ENCODE data around the gene ZNF710. TPM values are rescaled to one million over a fixed set of nuclear protein-coding genes. Genes with fewer than 3 reads are reported as not detected.
A peak's percentile ranks its signal among the peaks of the same experiment; 100 is the strongest.

ZNF710 gene
- total and polyA plus RNA-seq, 2 of the 8 experiments (the other 6 are each of a cell fraction or from before 2014, with no cell fraction given), result 10.5 to 24.0 TPM

DNA sequence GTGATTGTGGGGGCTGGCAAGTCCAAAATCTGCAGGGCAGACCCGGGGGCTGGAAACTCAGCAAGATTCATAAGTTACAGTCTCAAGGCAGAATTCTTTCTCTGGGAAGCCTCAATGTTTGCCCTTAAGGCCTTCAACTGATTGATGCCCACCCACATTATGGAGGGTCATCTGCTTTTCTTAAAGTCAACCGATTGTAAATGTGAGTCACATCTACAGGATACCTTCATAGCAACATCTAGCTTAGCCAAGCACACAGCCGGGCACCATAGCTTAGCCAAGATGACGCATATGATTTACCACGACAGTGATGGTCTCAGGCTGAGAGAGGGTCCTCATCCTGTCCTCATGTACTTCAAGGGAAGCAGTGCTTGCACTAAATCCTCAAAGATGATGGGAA, 57.7 kb downstream of the ZNF710 start:
- Histone ChIP-seq H3K4me1 (replicated peaks in 1 of 4; ENCODE audit: control insufficient read depth in 3 of 4, insufficient read depth in 4 of 4, low read length in 3 of 4) (peaks cover 8 to 48% (median 32%) of the 10 kb centered on the region in 4 experiments), H2BK120ac (replicated peaks; ENCODE audit: low read depth, low read length) (peak overlapping the region; percentile 50), H4K20me1 (replicated peaks in 1 of 2; ENCODE audit: control insufficient read depth in 1 of 2, insufficient read depth in 2 of 2, low read length in 2 of 2) (no peaks in the 10 kb centered on the region), H3K79me2 (ENCODE audit: control insufficient read depth in 1 of 2, insufficient read depth in 2 of 2, low read length in 2 of 2) (0 out of 4 replicates have a peak, but pooled peaks cover 0 to 2% of the 10 kb centered on the region in 2 experiments), H3K4ac (replicated peaks; ENCODE audit: insufficient read length, low read depth, low read length) (peak overlapping the region; percentile 87), H2BK12ac (ENCODE audit: low read depth, low read length) (peak overlapping the region; percentile 89; the same call in 1 of the 2 replicates), H4K91ac (replicated peaks; ENCODE audit: insufficient read length, low read length) (peak overlapping the region; percentile 63), H3K27ac (ENCODE audit: low read depth, low read length) (no peak overlapping the region), H3K18ac (ENCODE audit: extremely low read depth, low read length) (peak overlapping the region; percentile 64; the same call in 1 of the 2 replicates), H2AK5ac (ENCODE audit: low read depth, low read length) (peak overlapping the region; percentile 99), H2BK5ac (ENCODE audit: low read depth, low read length) (peak overlapping the region; percentile 96; the same call in 1 of the 2 replicates), H3K23ac (ENCODE audit: insufficient read length) (no peak overlapping the region), H2AFZ (ENCODE audit: low read length) (no peak overlapping the region), H3K23me2 (ENCODE audit: low read depth, low read length) (no peaks in the 10 kb centered on the region), H3K14ac (ENCODE audit: insufficient read length) (no peak overlapping the region), H3K9ac (replicated peaks in 1 of 4; ENCODE audit: extremely low read depth in 1 of 4, low read depth in 3 of 4, low read length in 3 of 4) (peak overlapping the region in 1 of 4 experiments; percentile 38; a peak in 1 of 7 replicates), H4K5ac (ENCODE audit: insufficient read length, low read depth, low read length) (no peak overlapping the region), H2BK20ac (ENCODE audit: low read length) (peak overlapping the region; percentile 51), H2BK15ac (ENCODE audit: low read length) (peak overlapping the region; percentile 33), H3K27me3 (replicated peaks in 1 of 4; ENCODE audit: control insufficient read depth in 3 of 4, extremely low read depth in 1 of 4, insufficient read depth in 3 of 4, low read length in 3 of 4) (no peaks in the 10 kb centered on the region), H3K4me3 (ENCODE audit: extremely low read depth in 1 of 4, insufficient read depth in 2 of 4, low read depth in 3 of 4, low read length in 4 of 4) (no peak overlapping the region), H3K56ac (replicated peaks; ENCODE audit: insufficient read length, low read depth, low read length) (no peak overlapping the region), H3K36me3 (ENCODE audit: control insufficient read depth in 2 of 4, insufficient read depth in 4 of 4, low read length in 3 of 4) (no peaks in the 10 kb centered on the region), H3K79me1 (ENCODE audit: low read depth, low read length) (peaks cover 19% of the 10 kb centered on the region), H3K9me3 (ENCODE audit: insufficient read depth in 2 of 2, low read depth in 1 of 2, low read length in 1 of 2) (no peaks in the 10 kb centered on the region; a peak in 1 of 4 replicates), H4K8ac (ENCODE audit: extremely low read depth, insufficient read depth, low read length) (no peak overlapping the region), H3K4me2 (ENCODE audit: insufficient read depth in 1 of 2, low read depth in 2 of 2, low read length in 2 of 2) (no peak overlapping the region)
- WGBS, 2 experiments (ENCODE audit: extremely low coverage in 1 of 2, insufficient coverage in 1 of 2, insufficient read length in 1 of 2, insufficient replicate concordance in 2 of 2, low coverage in 1 of 2, low lambda C conversion rate in 2 of 2, missing lambda C conversion rate in 1 of 2), result 96% methylated on average over 5 of the region's 5 CpGs; no CpG with 5 or more reads in 1 of the 2 experiments
- ChIA-PET POLR2A (ENCODE audit: partially characterized antibody) (interaction anchor here (0.5 to 4.8 kb wide), 2 partner anchors 8 to 59 kb away, joined by 3 to 29 read pairs; partner anchors contain the start of gene ZNF710), CTCF (ENCODE audit: partially characterized antibody) (interaction anchor here (1.8 kb wide), 1 partner anchor 159 kb away, joined by 4 read pairs; no protein-coding TSS in a partner anchor)
- no peak for TF ChIP-seq CBX5 (IDR thresholded peaks at IDR 0.05; ENCODE audit: low read depth, low read length)
- no peak for TF ChIP-seq HDAC6 (IDR thresholded peaks at IDR 0.05; ENCODE audit: low read depth, low read length)
- no peak for TF ChIP-seq BACH1 (IDR thresholded peaks at IDR 0.05; ENCODE audit: low read length)
- no peak for TF ChIP-seq RFX5 (IDR thresholded peaks at IDR 0.05; ENCODE audit: borderline replicate concordance, low read depth, low read length)
- no peak for TF ChIP-seq GABPA (IDR thresholded peaks at IDR 0.05; ENCODE audit: borderline replicate concordance, insufficient read depth, low read length)
- no peak for TF ChIP-seq CTBP2 (IDR thresholded peaks at IDR 0.05; ENCODE audit: borderline replicate concordance, insufficient read depth, insufficient read length, low read length)
- TF ChIP-seq, protein P1, sequence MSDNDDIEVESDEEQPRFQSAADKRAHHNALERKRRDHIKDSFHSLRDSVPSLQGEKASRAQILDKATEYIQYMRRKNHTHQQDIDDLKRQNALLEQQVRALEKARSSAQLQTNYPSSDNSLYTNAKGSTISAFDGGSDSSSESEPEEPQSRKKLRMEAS (IDR thresholded peaks at IDR 0.05), result no peak
- no peak for TF ChIP-seq ZNF274 (IDR thresholded peaks at IDR 0.05; ENCODE audit: borderline replicate concordance, extremely low read depth, low read length)
- TF ChIP-seq RAD21 (IDR thresholded peaks at IDR 0.05 in 1 of 2, conservative IDR thresholded peaks at IDR 0.05 in 1 of 2; ENCODE audit: low read depth in 2 of 2, low read length in 2 of 2), result no peak
- TF ChIP-seq PHF8 (conservative IDR thresholded peaks at IDR 0.05; ENCODE audit: low read depth, low read length), result no peak
- no peak for TF ChIP-seq NRF1 (IDR thresholded peaks at IDR 0.05; ENCODE audit: low read depth, low read length)
- no peak for TF ChIP-seq POLR2A (IDR thresholded peaks at IDR 0.05; ENCODE audit: control extremely low read depth in 1 of 2, low read depth in 2 of 2, low read length in 2 of 2)
- no peak for DNase-seq (ENCODE audit: low read depth in 1 of 2, low spot score in 2 of 2)
- FAIRE-seq, result no peak

Measured in H1 (cell line).